NB4 (cell line): Measurements from ENCODE around the gene PARD3.
A peak's percentile ranks its signal among the peaks of the same experiment; 100 is the strongest.

ENCODE experiments used
- DNase-seq: peaks from one replicate; pipeline ENCODE4 v3.0.0; 2010; ENCODE audit warnings: low read depth
- H3K4me3 ChIP-seq: one replicate; pipeline ENCODE4 v1.5.1; 2011; ENCODE audit warnings: mild to moderate bottlenecking, low read depth, low read length, moderate library complexity
- CTCF ChIP-seq: IDR thresholded peaks from one replicate; pipeline ENCODE4 v1.5.1; 2012; ENCODE audit warnings: low read depth, low read length
- MAX ChIP-seq: IDR thresholded peaks from 2 replicates; pipeline ENCODE4 v1.6.1; 2011; ENCODE audit warnings: low read depth, low read length
- MYC ChIP-seq: IDR thresholded peaks from 2 replicates; pipeline ENCODE4 v1.6.1; 2011; ENCODE audit warnings: low read depth, low read length
- POLR2A ChIP-seq: IDR thresholded peaks from 2 replicates; pipeline ENCODE4 v1.6.1; 2011; ENCODE audit warnings: mild to moderate bottlenecking; ENCODE audit not compliant: insufficient read length; ENCODE audit errors: extremely low read depth

PARD3 gene

GRCh38 chr10:34814223-34814912, 728 bp downstream of the PARD3 start:
- DNase-seq: peak; percentile 59
- no peak for TF ChIP-seq MYC
- no peak for TF ChIP-seq POLR2A
- TF ChIP-seq CTCF: no peak
- no peak for TF ChIP-seq MAX
- H3K4me3 ChIP-seq: peak overlapping the region; percentile 59

- DNase-seq: no peak
- no peak for TF ChIP-seq MYC
- TF ChIP-seq CTCF: no peak
- TF ChIP-seq POLR2A: no peak
- no peak for TF ChIP-seq MAX
Measured at GRCh38 chr10:34813626-34814222, 1.4 kb downstream of the PARD3 start.

GRCh38 chr10:34812771-34813170, 2.3 kb downstream of the PARD3 start:
- no peak for DNase-seq
- TF ChIP-seq CTCF (no peak), MYC (no peak), POLR2A (no peak), MAX (no peak)
- H3K4me3 ChIP-seq: no peak overlapping the region

More at GRCh38 chr10:34813626-34814222, 1.4 kb downstream of the PARD3 start:
- H3K4me3 ChIP-seq: peak overlapping the region; percentile 59

- no peak for DNase-seq
- no peak overlapping the region for H3K4me3 ChIP-seq
- no peak for TF ChIP-seq POLR2A
- no peak for TF ChIP-seq MAX
- no peak for TF ChIP-seq CTCF
- TF ChIP-seq MYC: no peak
Measured at GRCh38 chr10:34811968-34812514, 3.1 kb downstream of the PARD3 start.

- no peak overlapping the region for H3K4me3 ChIP-seq
- TF ChIP-seq MAX: no peak
- TF ChIP-seq MYC: no peak
- no peak for TF ChIP-seq CTCF
- no peak for TF ChIP-seq POLR2A
- no peak for DNase-seq
Measured at GRCh38 chr10:34811126-34811967, 3.7 kb downstream of the PARD3 start.
